Gastroesophageal sphincter (tissue), 3 donors: ENCODE results near the gene HNF4A.
"Not testable (repeated sequence)": the region's sequence is repeated elsewhere in the genome, so short reads cannot be mapped to it uniquely, and the experiment has no call there.

Experiments
- CTCF ChIP-seq, 4 experiments: fragments of 200-600 bp in 2 of 4; fragments of 450-650 bp in 2 of 4; sonication (generic) in 1 of 4; IDR thresholded peaks; one replicate each; pipeline ENCODE4 v1.5.1; 2017 to 2019; ENCODE audit warnings: antibody characterized with exemption in 4 of 4, mild to moderate bottlenecking in 2 of 4, moderate library complexity in 2 of 4
- EP300 ChIP-seq: sonication (generic); formaldehyde crosslinking; IDR thresholded peaks from one replicate; pipeline ENCODE4 v1.6.1; 2017; ENCODE audit warnings: antibody characterized with exemption, mild to moderate bottlenecking
- POLR2A ChIP-seq, 2 donors: fragments of 450-650 bp; IDR thresholded peaks; one replicate each; pipeline ENCODE4 v1.6.1; 2017; ENCODE audit warnings: antibody characterized with exemption in 2 of 2, mild to moderate bottlenecking in 2 of 2, moderate library complexity in 1 of 2
- POLR2AphosphoS5 ChIP-seq: sonication (generic); formaldehyde crosslinking; IDR thresholded peaks from one replicate; pipeline ENCODE4 v1.6.1; 2017; ENCODE audit warnings: antibody characterized with exemption

GRCh38 chr20:44345941-44346340, 9.6 kb upstream of the HNF4A start:
- TF ChIP-seq EP300; POLR2A (IDR thresholded peaks at IDR 0.05); CTCF (IDR thresholded peaks at IDR 0.05); POLR2AphosphoS5: not testable (repeated sequence)
